Skin of body (tissue), 2 donors: ENCODE results near the gene PRLHR. TPM values are rescaled to one million over a fixed set of nuclear protein-coding genes. Genes with fewer than 3 reads are reported as not detected.

Source experiments
- DNase-seq: peaks from one replicate; lab custom pipeline; 2025; lab: John Stamatoyannopoulos, UW
- total RNA-seq: library from RNA; depleted of rRNA; stranded (reverse); fragments of >200 nt; gene quantifications from one replicate; pipeline ENCODE4 v1.2.3, GENCODE V29; 2014

PRLHR gene
- total RNA-seq, 1 donor from 2014 or later: under 0.01 TPM

- no peak for DNase-seq
These were observed 31.3 kb downstream of the PRLHR start for GRCh38 chr10:118564114-118564513.

GRCh38 chr10:118563373-118563890 lies 32.0 kb downstream of the PRLHR start:
- DNase-seq: no peak

- DNase-seq: no peak
These were observed 32.6 kb downstream of the PRLHR start for GRCh38 chr10:118562851-118563250.

GRCh38 chr10:118557946-118558345 lies 37.5 kb downstream of the PRLHR start:
- DNase-seq: no peak

- DNase-seq: no peak
These were observed 43.8 kb downstream of the PRLHR start for GRCh38 chr10:118551535-118552100.

GRCh38 chr10:118547282-118547681 lies 48.2 kb downstream of the PRLHR start:
- no peak for DNase-seq

- no peak for DNase-seq
These were observed 49.0 kb downstream of the PRLHR start for GRCh38 chr10:118546479-118546878.

- DNase-seq: no peak
These were observed 50.1 kb downstream of the PRLHR start for GRCh38 chr10:118545381-118545780.

GRCh38 chr10:118544401-118544948 lies 51.0 kb downstream of the PRLHR start:
- DNase-seq: no peak

GRCh38 chr10:118543714-118544400 lies 51.6 kb downstream of the PRLHR start:
- DNase-seq: no peak

- DNase-seq: no peak
These were observed 52.7 kb downstream of the PRLHR start for GRCh38 chr10:118542745-118543144.

GRCh38 chr10:118542205-118542604 lies 53.2 kb downstream of the PRLHR start:
- DNase-seq: no peak

GRCh38 chr10:118541718-118542117 lies 53.7 kb downstream of the PRLHR start:
- DNase-seq: no peak

Other genes starting within 250 kb of the PRLHR start
- 30.3 TPM for gene CACUL1, start 159.3 kb upstream of the PRLHR start, total RNA-seq